CD4-positive, alpha-beta T cell (primary cell): Measurements from ENCODE around the gene KRTAP20-1. TPM values are rescaled to one million over a fixed set of nuclear protein-coding genes. Genes with fewer than 3 reads are reported as not detected.

Experiments used
- ATAC-seq: fragments of 200-7000 bp; cut with Tn5 transposase; one replicate; pipeline ENCODE4 v1.10.0; 2022; ENCODE audit warnings: mild to moderate bottlenecking; ENCODE audit not compliant: poor library complexity
- CTCF ChIA-PET: fragments of 350-600 bp; sonication (Branson Sonifier 250); formaldehyde crosslinking; loops from one replicate; lab custom pipeline; 2021; ENCODE audit warnings: antibody characterized with exemption, inconsistent platforms; lab: Charles Lee
- POLR2A ChIA-PET: fragments of 350-600 bp; sonication (Branson Sonifier 250); formaldehyde crosslinking; loops from one replicate; lab custom pipeline; 2021; ENCODE audit warnings: antibody characterized with exemption, inconsistent platforms; lab: Charles Lee
- DNase-seq, 14 experiments: peaks; one replicate each; pipeline ENCODE4 v3.0.0-alpha.2; 2013 to 2020; ENCODE audit warnings: mixed read lengths in 2 of 14
- H3K27ac ChIP-seq, 2 donors: one replicate each; pipeline versions ENCODE4 v1.5.1 to v1.7.0; 2013; ENCODE audit warnings: low read length in 2 of 2, low read depth in 1 of 2, mild to moderate bottlenecking in 1 of 2
- H3K27me3 ChIP-seq, 2 experiments: 1 replicate in 1 of 2; 2 replicates in 1 of 2; pipeline versions ENCODE4 v1.6.1 to v1.7.0; 2013; ENCODE audit warnings: low read length in 2 of 2, control low read depth in 1 of 2, mild to moderate bottlenecking in 1 of 2, moderate library complexity in 1 of 2; ENCODE audit not compliant: insufficient read depth in 2 of 2, control insufficient read depth in 1 of 2
- H3K36me3 ChIP-seq: one replicate; pipeline ENCODE4 v1.6.1; 2013; ENCODE audit warnings: low read length, control low read depth; ENCODE audit not compliant: insufficient read depth
- H3K4me1 ChIP-seq: one replicate; pipeline ENCODE4 v1.6.1; 2013; ENCODE audit warnings: low read length, control low read depth; ENCODE audit not compliant: insufficient read depth
- H3K4me3 ChIP-seq: one replicate; pipeline ENCODE4 v1.5.1; 2013; ENCODE audit warnings: mild to moderate bottlenecking, low read length, moderate library complexity
- H3K9me3 ChIP-seq, 2 experiments: 1 replicate in 1 of 2; 2 replicates in 1 of 2; pipeline versions ENCODE4 v1.6.1 to v1.7.0; 2013; ENCODE audit warnings: low read length in 2 of 2, mild to moderate bottlenecking in 2 of 2, control low read depth in 1 of 2, moderate library complexity in 1 of 2; ENCODE audit not compliant: control insufficient read depth in 1 of 2, insufficient read depth in 1 of 2
- H3K27ac Mint-ChIP-seq: one replicate; pipeline ENCODE4 v1.8.0; 2020; ENCODE audit warnings: mixed read lengths
- H3K27me3 Mint-ChIP-seq: one replicate; pipeline ENCODE4 v1.8.0; 2021; ENCODE audit warnings: mixed read lengths
- H3K36me3 Mint-ChIP-seq: one replicate; pipeline ENCODE4 v1.8.0; 2021; ENCODE audit warnings: low read depth, mixed read lengths
- H3K4me1 Mint-ChIP-seq: one replicate; pipeline ENCODE4 v1.8.0; 2021; ENCODE audit warnings: low read depth, mixed read lengths
- H3K4me3 Mint-ChIP-seq: one replicate; pipeline ENCODE4 v1.8.0; 2020; ENCODE audit warnings: mild to moderate bottlenecking, mixed read lengths
- H3K9me3 Mint-ChIP-seq: one replicate; pipeline ENCODE4 v1.8.0; 2020; ENCODE audit warnings: mixed read lengths
- intact Hi-C, 2 experiments: fragments of 100-400 bp; cut with DNase I in 1 of 2; cut with micrococcal nuclease in 1 of 2; formaldehyde crosslinking; loops; one replicate each; pipeline versions ENCODE4 v1.15.1 to v1.9.0; 2023 to 2025; cut with DNase I, micrococcal nuclease
- total RNA-seq, 174 experiments: library from RNA in 2 of 174; stranded (reverse) in 2 of 174; gene quantifications; one replicate each; pipeline ENCODE4 v1.2.3 and lab custom pipeline; 2021 to 2026
- TF ChIP-seq, protein P1 (sequence below): fragments of 200-600 bp; IDR thresholded peaks from one replicate; pipeline ENCODE4 v1.8.0; 2022; ENCODE audit warnings: antibody characterized with exemption, mild to moderate bottlenecking

The KRTAP20-1 gene
- total RNA-seq, 2 experiments from 2014 or later, result not detected

- H3K4me1 ChIP-seq, result no peaks in the 10 kb centered on the region
- ChIA-PET CTCF (no interaction called here), POLR2A (no interaction called here)
- no peak for ATAC-seq
- no peaks in the 10 kb centered on the region for H3K27me3 ChIP-seq
- H3K4me3 ChIP-seq, result no peak overlapping the region
- TF ChIP-seq, protein P1, sequence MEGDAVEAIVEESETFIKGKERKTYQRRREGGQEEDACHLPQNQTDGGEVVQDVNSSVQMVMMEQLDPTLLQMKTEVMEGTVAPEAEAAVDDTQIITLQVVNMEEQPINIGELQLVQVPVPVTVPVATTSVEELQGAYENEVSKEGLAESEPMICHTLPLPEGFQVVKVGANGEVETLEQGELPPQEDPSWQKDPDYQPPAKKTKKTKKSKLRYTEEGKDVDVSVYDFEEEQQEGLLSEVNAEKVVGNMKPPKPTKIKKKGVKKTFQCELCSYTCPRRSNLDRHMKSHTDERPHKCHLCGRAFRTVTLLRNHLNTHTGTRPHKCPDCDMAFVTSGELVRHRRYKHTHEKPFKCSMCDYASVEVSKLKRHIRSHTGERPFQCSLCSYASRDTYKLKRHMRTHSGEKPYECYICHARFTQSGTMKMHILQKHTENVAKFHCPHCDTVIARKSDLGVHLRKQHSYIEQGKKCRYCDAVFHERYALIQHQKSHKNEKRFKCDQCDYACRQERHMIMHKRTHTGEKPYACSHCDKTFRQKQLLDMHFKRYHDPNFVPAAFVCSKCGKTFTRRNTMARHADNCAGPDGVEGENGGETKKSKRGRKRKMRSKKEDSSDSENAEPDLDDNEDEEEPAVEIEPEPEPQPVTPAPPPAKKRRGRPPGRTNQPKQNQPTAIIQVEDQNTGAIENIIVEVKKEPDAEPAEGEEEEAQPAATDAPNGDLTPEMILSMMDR, result no peak
- H3K9me3 ChIP-seq, result peaks cover 0 to 4% of the 10 kb centered on the region in 2 experiments
- no peak overlapping the region for H3K4me3 Mint-ChIP-seq
- H3K9me3 Mint-ChIP-seq, result peaks cover 7% of the 10 kb centered on the region
- no peak overlapping the region for H3K27ac ChIP-seq
- no peaks in the 10 kb centered on the region for H3K4me1 Mint-ChIP-seq
- H3K27me3 Mint-ChIP-seq, result no peaks in the 10 kb centered on the region
- no peak for DNase-seq
- H3K36me3 ChIP-seq, result no peaks in the 10 kb centered on the region
- no peaks in the 10 kb centered on the region for H3K36me3 Mint-ChIP-seq
- intact Hi-C loops, result no loop called here
- no peak overlapping the region for H3K27ac Mint-ChIP-seq
Observed at GRCh38 chr21:30638686-30639085, 22.5 kb downstream of the KRTAP20-1 start.

- ChIA-PET POLR2A (no interaction called here), CTCF (no interaction called here)
- no peaks in the 10 kb centered on the region for H3K4me1 ChIP-seq
- no peaks in the 10 kb centered on the region for H3K27me3 Mint-ChIP-seq
- intact Hi-C loops, result no loop called here
- no peak within 1 kb of the TSS for H3K27ac ChIP-seq
- no peak within 1 kb of the TSS for H3K4me3 Mint-ChIP-seq
- no peaks in the 10 kb centered on the region for H3K36me3 ChIP-seq
- peaks cover 0 to 4% of the 10 kb centered on the region in 2 experiments for H3K9me3 ChIP-seq
- no peaks in the 10 kb centered on the region for H3K27me3 ChIP-seq
- TF ChIP-seq, protein P1, result no peak
- no peaks in the 10 kb centered on the region for H3K36me3 Mint-ChIP-seq
- H3K4me3 ChIP-seq, result no peak within 1 kb of the TSS
- DNase-seq (no peak), ATAC-seq (no peak)
- H3K4me1 Mint-ChIP-seq, result no peaks in the 10 kb centered on the region
- no peak within 1 kb of the TSS for H3K27ac Mint-ChIP-seq
- H3K9me3 Mint-ChIP-seq, result peaks cover 7% of the 10 kb centered on the region
Observed at GRCh38 chr21:30642564-30642963, 26.3 kb downstream of the KRTAP20-1 start, which contains the start of gene KRTAP20-3. TSS of gene KRTAP20-3 (plus strand) at chr21:30642864.

DNA sequence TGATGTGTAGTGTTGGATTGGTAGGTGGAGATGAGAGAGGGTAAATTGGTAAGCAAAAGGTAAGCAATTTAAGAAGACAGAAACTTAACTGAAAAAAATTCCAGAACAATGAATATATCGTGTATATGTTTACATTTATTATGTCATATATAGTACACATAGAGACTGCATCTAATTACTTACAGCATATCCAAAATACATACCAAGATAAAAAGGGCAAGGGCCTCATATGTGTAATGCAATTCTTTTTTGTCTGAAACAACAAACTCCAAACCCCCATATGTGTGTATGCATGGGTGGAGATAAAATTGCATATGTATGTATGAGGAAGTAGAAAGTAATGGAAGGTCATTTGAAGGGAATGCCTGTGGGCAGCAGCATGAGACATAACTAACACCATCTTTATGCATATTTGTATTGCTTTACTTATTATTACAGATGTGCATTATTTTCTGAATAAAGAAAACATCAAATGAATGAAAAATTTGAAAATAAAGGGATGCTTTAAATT is 30.7 kb downstream of the KRTAP20-1 start:
- Mint-ChIP-seq H3K4me3 (no peak overlapping the region), H3K27me3 (no peaks in the 10 kb centered on the region), H3K9me3 (peaks cover 4% of the 10 kb centered on the region), H3K27ac (no peak overlapping the region), H3K36me3 (no peaks in the 10 kb centered on the region), H3K4me1 (no peaks in the 10 kb centered on the region)
- H3K27me3 ChIP-seq, result no peaks in the 10 kb centered on the region
- DNase-seq, result no peak
- H3K27ac ChIP-seq, result no peak overlapping the region
- H3K9me3 ChIP-seq, result peaks cover 0 to 4% of the 10 kb centered on the region in 2 experiments
- TF ChIP-seq, protein P1, result no peak
- ChIA-PET POLR2A (no interaction called here), CTCF (no interaction called here)
- no peak for ATAC-seq
- no peaks in the 10 kb centered on the region for H3K4me1 ChIP-seq
- H3K4me3 ChIP-seq, result no peak overlapping the region
- intact Hi-C loops, result no loop called here
- H3K36me3 ChIP-seq, result no peaks in the 10 kb centered on the region
